Mesendoderm (in vitro differentiated cells): ENCODE measurements around the gene SDF4.
A peak's percentile ranks its signal among the peaks of the same experiment; 100 is the strongest.

Source experiments
- DNase-seq: peaks from one replicate; pipeline ENCODE4 v3.0.0; 2013
- H2AK5ac ChIP-seq: 2 replicates; pipeline ENCODE4 v1.6.1; 2013; ENCODE audit warnings: low read length, inconsistent platforms
- H2BK120ac ChIP-seq: 2 replicates; pipeline ENCODE4 v1.6.1; 2013; ENCODE audit warnings: low read depth, mild to moderate bottlenecking, low read length, moderate library complexity, mixed read lengths
- H2BK15ac ChIP-seq: replicated peaks from 2 replicates; pipeline ENCODE4 v1.6.1; 2013; ENCODE audit warnings: low read depth, mild to moderate bottlenecking, moderate library complexity
- H2BK5ac ChIP-seq: 2 replicates; pipeline ENCODE4 v1.6.1; 2013; ENCODE audit warnings: low read length, inconsistent platforms
- H3K18ac ChIP-seq: 2 replicates; pipeline ENCODE4 v1.6.1; 2013; ENCODE audit warnings: mild to moderate bottlenecking, low read length, mixed read lengths
- H3K23ac ChIP-seq: one replicate; pipeline ENCODE4 v1.6.1; 2013; ENCODE audit warnings: low read length
- H3K27ac ChIP-seq: 2 replicates; pipeline ENCODE4 v1.5.1; 2013; ENCODE audit warnings: low read depth, mild to moderate bottlenecking, inconsistent platforms, low read length, moderate library complexity
- H3K27me3 ChIP-seq: 2 replicates; pipeline ENCODE4 v1.6.1; 2013; ENCODE audit warnings: low read length, control low read depth, mild to moderate bottlenecking, inconsistent platforms; ENCODE audit not compliant: insufficient read depth, poor library complexity
- H3K36me3 ChIP-seq: 2 replicates; pipeline ENCODE4 v1.6.1; 2013; ENCODE audit warnings: low read length, inconsistent platforms; ENCODE audit not compliant: control insufficient read depth, insufficient read depth
- H3K4ac ChIP-seq: one replicate; pipeline ENCODE4 v1.6.1; 2013; ENCODE audit warnings: low read depth, mild to moderate bottlenecking, low read length, moderate library complexity
- H3K4me1 ChIP-seq: 2 replicates; pipeline ENCODE4 v1.6.1; 2013; ENCODE audit warnings: low read depth, low read length, inconsistent platforms; ENCODE audit not compliant: control insufficient read depth
- H3K4me2 ChIP-seq: 2 replicates; pipeline ENCODE4 v1.6.1; 2013; ENCODE audit warnings: low read length
- H3K4me3 ChIP-seq: 2 replicates; pipeline ENCODE4 v1.5.1; 2013; ENCODE audit warnings: mild to moderate bottlenecking, low read length
- H3K56ac ChIP-seq: one replicate; pipeline ENCODE4 v1.6.1; 2013; ENCODE audit warnings: low read length
- H3K79me1 ChIP-seq: 2 replicates; pipeline ENCODE4 v1.6.1; 2013; ENCODE audit warnings: low read length, inconsistent platforms
- H3K79me2 ChIP-seq: 2 replicates; pipeline ENCODE4 v1.6.1; 2013; ENCODE audit warnings: mild to moderate bottlenecking, low read length; ENCODE audit not compliant: control insufficient read depth, insufficient read depth
- H3K9ac ChIP-seq: 2 replicates; pipeline ENCODE4 v1.6.1; 2013; ENCODE audit warnings: low read length, inconsistent platforms
- H4K5ac ChIP-seq: one replicate; pipeline ENCODE4 v1.6.1; 2013; ENCODE audit warnings: low read length
- H4K8ac ChIP-seq: one replicate; pipeline ENCODE4 v1.6.1; 2013; ENCODE audit warnings: low read depth, mild to moderate bottlenecking, control low read depth, low read length, moderate library complexity
- WGBS: extraction: QIAGEN DNeasy Blood & Tissue Kit; methylation state at CpG from one replicate; pipeline ENCODE4 v1.1.7; 2013; ENCODE audit warnings: low lambda C conversion rate, missing lambda C conversion rate; ENCODE audit not compliant: insufficient coverage; ENCODE audit errors: extremely low coverage; 5-methylcytosine and 5-hydroxymethylcytosine counted together

SDF4 gene

GRCh38 chr1:1256956-1257871, 25.4 kb upstream of the SDF4 start:
- Histone ChIP-seq H3K4me1 (no peaks in the 10 kb centered on the region), H2BK5ac (no peak overlapping the region), H3K79me2 (no peaks in the 10 kb centered on the region), H3K4me2 (no peak overlapping the region), H2BK120ac (no peak overlapping the region), H3K9ac (no peak overlapping the region), H3K23ac (no peak overlapping the region), H3K27ac (no peak overlapping the region), H3K56ac (peak overlapping the region; percentile 15), H2BK15ac (no peak overlapping the region), H3K4ac (no peak overlapping the region), H3K4me3 (no peak overlapping the region), H3K36me3 (peaks cover 16% of the 10 kb centered on the region), H4K8ac (no peak overlapping the region), H3K18ac (no peak overlapping the region), H3K27me3 (no peaks in the 10 kb centered on the region), H4K5ac (no peak overlapping the region), H2AK5ac (no peak overlapping the region), H3K79me1 (peaks cover 8% of the 10 kb centered on the region)
- no peak for DNase-seq
- WGBS = no CpG with 5 or more reads among the region's 31 CpGs

GRCh38 chr1:1255611-1256010, 23.8 kb upstream of the SDF4 start:
- no peak overlapping the region for H3K18ac ChIP-seq
- no CpG with 5 or more reads among the region's 10 CpGs for WGBS
- no peak overlapping the region for H3K4me2 ChIP-seq
- no peaks in the 10 kb centered on the region for H3K79me2 ChIP-seq
- H3K4me1 ChIP-seq = no peaks in the 10 kb centered on the region
- H2BK5ac ChIP-seq = no peak overlapping the region
- H2BK120ac ChIP-seq = no peak overlapping the region
- no peaks in the 10 kb centered on the region for H3K27me3 ChIP-seq
- H3K36me3 ChIP-seq = peaks cover 13% of the 10 kb centered on the region
- no peak overlapping the region for H3K56ac ChIP-seq
- no peak overlapping the region for H2AK5ac ChIP-seq
- H3K9ac ChIP-seq = no peak overlapping the region
- no peak overlapping the region for H3K27ac ChIP-seq
- H4K8ac ChIP-seq = no peak overlapping the region
- no peak overlapping the region for H4K5ac ChIP-seq
- no peak overlapping the region for H3K23ac ChIP-seq
- H3K4me3 ChIP-seq = no peak overlapping the region
- no peak overlapping the region for H2BK15ac ChIP-seq
- peaks cover 8% of the 10 kb centered on the region for H3K79me1 ChIP-seq
- no peak for DNase-seq
- H3K4ac ChIP-seq = no peak overlapping the region

GRCh38 chr1:1255078-1255477, 23.3 kb upstream of the SDF4 start:
- Histone ChIP-seq H3K27me3 (no peaks in the 10 kb centered on the region), H2BK5ac (no peak overlapping the region), H4K8ac (no peak overlapping the region), H4K5ac (no peak overlapping the region), H3K4me3 (no peak overlapping the region), H3K23ac (no peak overlapping the region), H3K4ac (no peak overlapping the region), H3K4me1 (no peaks in the 10 kb centered on the region), H3K4me2 (no peak overlapping the region), H2AK5ac (no peak overlapping the region), H2BK15ac (no peak overlapping the region), H3K56ac (no peak overlapping the region), H3K79me1 (peaks cover 8% of the 10 kb centered on the region), H3K18ac (no peak overlapping the region), H2BK120ac (no peak overlapping the region), H3K36me3 (peaks cover 13% of the 10 kb centered on the region), H3K79me2 (no peaks in the 10 kb centered on the region), H3K27ac (no peak overlapping the region), H3K9ac (no peak overlapping the region)
- WGBS = no CpG with 5 or more reads among the region's 26 CpGs
- DNase-seq = no peak

DNA sequence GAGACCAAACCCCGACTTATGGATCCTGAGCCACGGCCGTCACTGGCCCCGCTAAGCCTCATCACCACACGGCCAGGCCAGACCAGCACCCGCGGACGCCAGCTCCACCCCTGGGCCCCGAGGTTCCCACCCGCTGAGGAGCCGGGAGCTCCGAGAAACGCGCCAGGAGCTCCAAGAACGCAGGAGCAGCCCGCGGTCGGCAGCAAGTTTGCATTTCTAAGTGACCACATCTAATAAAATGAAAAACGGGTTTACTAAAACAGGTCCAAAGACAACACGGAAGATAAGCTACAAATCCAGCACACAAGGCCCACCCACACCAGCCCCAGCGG, 22.8 kb upstream of the SDF4 start:
- peaks cover 8% of the 10 kb centered on the region for H3K79me1 ChIP-seq
- no peak overlapping the region for H2AK5ac ChIP-seq
- no peak overlapping the region for H4K5ac ChIP-seq
- no peak overlapping the region for H3K23ac ChIP-seq
- H3K27ac ChIP-seq = no peak overlapping the region
- H3K4me3 ChIP-seq = no peak overlapping the region
- no peak overlapping the region for H3K18ac ChIP-seq
- H4K8ac ChIP-seq = no peak overlapping the region
- H3K56ac ChIP-seq = no peak overlapping the region
- H3K4me2 ChIP-seq = no peak overlapping the region
- H3K27me3 ChIP-seq = no peaks in the 10 kb centered on the region
- no peak overlapping the region for H3K4ac ChIP-seq
- no peak overlapping the region for H2BK120ac ChIP-seq
- H3K36me3 ChIP-seq = peaks cover 10% of the 10 kb centered on the region
- no CpG with 5 or more reads among the region's 21 CpGs for WGBS
- H2BK15ac ChIP-seq = no peak overlapping the region
- no peaks in the 10 kb centered on the region for H3K4me1 ChIP-seq
- DNase-seq = no peak
- no peak overlapping the region for H2BK5ac ChIP-seq
- H3K79me2 ChIP-seq = no peaks in the 10 kb centered on the region
- H3K9ac ChIP-seq = no peak overlapping the region

DNA sequence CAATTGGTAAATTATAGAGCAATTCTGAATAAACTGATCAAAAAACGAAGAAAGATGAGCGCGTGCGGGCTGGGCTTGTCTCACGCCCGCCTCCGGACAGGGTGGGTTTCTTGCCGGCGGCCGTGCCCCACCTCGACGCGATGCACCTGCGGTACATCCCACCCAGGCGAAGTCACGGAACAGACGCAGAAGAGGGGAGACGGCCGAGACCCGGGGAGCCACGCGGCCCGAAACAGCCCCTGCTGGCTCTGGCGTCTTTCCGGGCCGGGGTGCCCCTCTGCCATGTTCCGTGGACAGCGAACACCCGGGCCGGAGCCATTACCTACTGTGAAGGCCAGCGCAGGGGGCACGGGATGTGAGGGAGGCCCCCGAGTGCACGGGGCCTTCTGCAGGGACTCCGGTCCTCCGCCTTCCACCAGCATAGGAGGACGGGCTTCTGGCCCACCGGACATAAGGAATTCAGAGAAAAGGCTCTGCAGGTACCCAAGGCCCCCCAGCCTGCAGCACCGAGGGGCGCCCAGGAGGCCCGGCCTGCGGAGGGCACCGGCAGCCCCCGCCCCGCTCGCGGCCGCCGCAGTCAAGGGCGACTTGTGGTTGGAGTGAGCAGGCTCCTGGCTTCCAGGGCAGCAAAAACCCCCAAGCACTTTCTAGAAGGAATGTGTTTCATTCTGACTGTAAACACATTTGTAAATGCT, 22.3 kb upstream of the SDF4 start:
- Histone ChIP-seq H3K27me3 (no peaks in the 10 kb centered on the region), H2AK5ac (no peak overlapping the region), H3K23ac (no peak overlapping the region), H2BK5ac (no peak overlapping the region), H3K9ac (no peak overlapping the region), H2BK15ac (no peak overlapping the region), H2BK120ac (no peak overlapping the region), H3K79me1 (peaks cover 7% of the 10 kb centered on the region), H3K4me2 (no peak overlapping the region), H3K36me3 (peaks cover 9% of the 10 kb centered on the region), H4K5ac (no peak overlapping the region), H3K4me1 (no peaks in the 10 kb centered on the region), H3K4me3 (no peak overlapping the region), H3K79me2 (no peaks in the 10 kb centered on the region), H4K8ac (no peak overlapping the region), H3K27ac (no peak overlapping the region), H3K18ac (no peak overlapping the region), H3K56ac (no peak overlapping the region), H3K4ac (no peak overlapping the region)
- DNase-seq = no peak
- no CpG with 5 or more reads among the region's 50 CpGs for WGBS
